Smooth muscle cell (in vitro differentiated cells): ENCODE data around the gene KIAA0040. TPM values are rescaled to one million over a fixed set of nuclear protein-coding genes. Genes with fewer than 3 reads are reported as not detected.

Source experiments
- DNase-seq: peaks from one replicate; lab custom pipeline; 2025; ENCODE audit not compliant: unreplicated experiment; lab: John Stamatoyannopoulos, UW
- H2AFZ ChIP-seq: fragments of 200-600 bp; sonication (generic); 2 replicates; pipeline ENCODE4 v1.6.0; 2016; ENCODE audit warnings: antibody characterized with exemption, low read depth, mild to moderate bottlenecking
- H3F3A ChIP-seq: fragments of 200-600 bp; sonication (generic); 2 replicates; pipeline ENCODE4 v1.6.0; 2017; ENCODE audit warnings: antibody characterized with exemption, low read depth
- H3K27ac ChIP-seq: fragments of 200-600 bp; sonication (generic); 2 replicates; pipeline ENCODE4 v1.5.1; 2016; ENCODE audit warnings: low read depth, mild to moderate bottlenecking
- H3K27me3 ChIP-seq: fragments of 200-600 bp; sonication (generic); 2 replicates; pipeline ENCODE4 v1.6.1; 2016; ENCODE audit warnings: low read depth, mild to moderate bottlenecking
- H3K36me3 ChIP-seq: fragments of 200-600 bp; sonication (generic); 2 replicates; pipeline ENCODE4 v1.5.1; 2016; ENCODE audit warnings: low read depth
- H3K4me1 ChIP-seq: fragments of 200-600 bp; sonication (generic); 2 replicates; pipeline ENCODE4 v1.5.1; 2016; ENCODE audit warnings: low read depth
- H3K4me2 ChIP-seq: fragments of 200-600 bp; sonication (generic); 2 replicates; pipeline ENCODE4 v1.6.0; 2016; ENCODE audit warnings: mild to moderate bottlenecking
- H3K4me3 ChIP-seq: fragments of 200-600 bp; sonication (generic); 2 replicates; pipeline ENCODE4 v1.5.1; 2016; ENCODE audit warnings: mild to moderate bottlenecking
- H3K79me2 ChIP-seq: fragments of 200-600 bp; sonication (generic); 2 replicates; pipeline ENCODE4 v1.6.0; 2016; ENCODE audit warnings: low read depth, mild to moderate bottlenecking
- H3K9ac ChIP-seq: fragments of 200-600 bp; sonication (generic); 2 replicates; pipeline ENCODE4 v1.6.0; 2016; ENCODE audit warnings: low read depth
- H3K9me3 ChIP-seq: fragments of 200-600 bp; sonication (generic); replicated peaks from 2 replicates; pipeline ENCODE4 v1.5.1; 2016; ENCODE audit warnings: low read depth
- H4K20me1 ChIP-seq: fragments of 200-600 bp; sonication (generic); 2 replicates; pipeline ENCODE4 v1.6.0; 2016; ENCODE audit warnings: low read depth
- WGBS: methylation state at CpG from one replicate; pipeline ENCODE4 v1.1.7; 2016; ENCODE audit warnings: low lambda C conversion rate; 5-methylcytosine and 5-hydroxymethylcytosine counted together
- polyA plus RNA-seq: library from polyadenylated mRNA; unstranded; fragments of >200 nt; fragmentation: Nextera tagmentation; extraction: Ambion mirVana; gene quantifications from 2 replicates; pipeline ENCODE4 v1.2.1, GENCODE V29; 2016
- total RNA-seq: library from RNA; depleted of rRNA; stranded (reverse); fragments of >200 nt; gene quantifications from 2 replicates; pipeline ENCODE4 v1.2.3, GENCODE V29; 2014
- TF ChIP-seq, protein P1 (sequence below): fragments of 200-600 bp; sonication (generic); IDR thresholded peaks from 2 replicates; pipeline ENCODE4 v1.5.1; 2017; ENCODE audit warnings: borderline replicate concordance, mild to moderate bottlenecking, antibody characterized with exemption; ENCODE audit not compliant: insufficient read depth, poor library complexity, severe bottlenecking

The KIAA0040 gene
- total and polyA plus RNA-seq, 2 experiments from 2014 or later: 3.8 to 8.9 TPM

DNA sequence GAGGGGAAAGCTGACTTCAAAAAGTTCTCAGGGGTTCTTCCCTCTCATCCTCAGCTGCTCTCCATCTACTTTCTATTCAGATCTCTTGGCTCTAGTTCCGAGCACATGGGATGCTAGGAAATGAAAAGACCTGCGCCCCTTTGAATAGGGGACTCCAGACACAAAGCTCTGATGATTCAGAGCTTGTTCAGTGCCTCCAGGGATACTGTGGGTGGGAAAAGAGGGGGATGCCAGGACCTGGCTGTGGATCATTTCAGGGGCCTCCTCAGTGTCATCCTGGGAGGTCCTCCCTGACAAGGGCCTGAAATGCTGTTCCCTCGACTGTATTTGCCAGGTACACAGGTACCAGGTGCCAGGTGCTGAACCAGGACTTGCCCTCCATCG is 943 bp upstream of the KIAA0040 start:
- H2AFZ ChIP-seq: no peak overlapping the region
- WGBS: 55% methylated on average over 4 of the region's 4 CpGs
- H3K27me3 ChIP-seq: no peaks in the 10 kb centered on the region
- DNase-seq: no peak
- H3K36me3 ChIP-seq: no peaks in the 10 kb centered on the region
- TF ChIP-seq, protein P1, sequence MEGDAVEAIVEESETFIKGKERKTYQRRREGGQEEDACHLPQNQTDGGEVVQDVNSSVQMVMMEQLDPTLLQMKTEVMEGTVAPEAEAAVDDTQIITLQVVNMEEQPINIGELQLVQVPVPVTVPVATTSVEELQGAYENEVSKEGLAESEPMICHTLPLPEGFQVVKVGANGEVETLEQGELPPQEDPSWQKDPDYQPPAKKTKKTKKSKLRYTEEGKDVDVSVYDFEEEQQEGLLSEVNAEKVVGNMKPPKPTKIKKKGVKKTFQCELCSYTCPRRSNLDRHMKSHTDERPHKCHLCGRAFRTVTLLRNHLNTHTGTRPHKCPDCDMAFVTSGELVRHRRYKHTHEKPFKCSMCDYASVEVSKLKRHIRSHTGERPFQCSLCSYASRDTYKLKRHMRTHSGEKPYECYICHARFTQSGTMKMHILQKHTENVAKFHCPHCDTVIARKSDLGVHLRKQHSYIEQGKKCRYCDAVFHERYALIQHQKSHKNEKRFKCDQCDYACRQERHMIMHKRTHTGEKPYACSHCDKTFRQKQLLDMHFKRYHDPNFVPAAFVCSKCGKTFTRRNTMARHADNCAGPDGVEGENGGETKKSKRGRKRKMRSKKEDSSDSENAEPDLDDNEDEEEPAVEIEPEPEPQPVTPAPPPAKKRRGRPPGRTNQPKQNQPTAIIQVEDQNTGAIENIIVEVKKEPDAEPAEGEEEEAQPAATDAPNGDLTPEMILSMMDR: no peak
- H3K27ac ChIP-seq: peak overlapping the region; percentile 74
- H3K4me3 ChIP-seq: peak overlapping the region; percentile 61
- H3K9ac ChIP-seq: peak overlapping the region; percentile 69
- no peaks in the 10 kb centered on the region for H3K79me2 ChIP-seq
- peak overlapping the region; percentile 90 for H3K4me2 ChIP-seq
- H4K20me1 ChIP-seq: no peaks in the 10 kb centered on the region
- no peaks in the 10 kb centered on the region for H3F3A ChIP-seq
- H3K4me1 ChIP-seq: no peaks in the 10 kb centered on the region
- H3K9me3 ChIP-seq: no peaks in the 10 kb centered on the region

DNA sequence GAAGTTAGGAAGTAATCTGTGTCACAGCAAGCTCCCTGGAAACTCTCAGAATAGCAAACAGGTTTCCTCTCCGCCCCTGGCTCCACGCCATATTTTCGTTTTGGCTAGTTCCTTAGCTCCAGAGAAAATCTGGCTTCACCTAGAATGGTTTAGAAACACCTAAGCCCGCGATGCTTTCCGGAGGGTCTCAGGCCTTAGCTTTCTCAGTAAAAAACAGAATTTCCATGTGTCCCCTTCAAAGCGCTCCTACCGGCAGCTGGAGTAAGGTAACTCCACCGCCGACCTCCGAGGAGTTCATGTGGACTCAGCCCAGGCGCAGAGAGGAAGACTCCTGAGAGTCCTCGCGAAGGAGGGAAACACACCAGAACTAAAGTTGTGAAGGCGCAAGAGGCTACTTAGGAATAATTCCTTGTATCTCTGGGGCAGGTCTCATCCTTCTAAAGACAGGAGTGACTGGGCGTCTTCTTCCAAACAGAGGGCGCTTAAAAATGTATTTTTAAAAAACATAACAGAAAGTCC is 406 bp downstream of the KIAA0040 start:
- Histone ChIP-seq H3K4me2 (peak overlapping the region; percentile 90), H3K4me1 (no peaks in the 10 kb centered on the region), H4K20me1 (no peaks in the 10 kb centered on the region), H3K27me3 (no peaks in the 10 kb centered on the region), H3K9me3 (no peaks in the 10 kb centered on the region), H3K27ac (no peak overlapping the region), H3F3A (no peaks in the 10 kb centered on the region), H3K79me2 (no peaks in the 10 kb centered on the region), H3K9ac (peak overlapping the region; percentile 24), H2AFZ (peak overlapping the region; percentile 85), H3K4me3 (peak overlapping the region; percentile 61), H3K36me3 (no peaks in the 10 kb centered on the region)
- DNase-seq: no peak
- TF ChIP-seq, protein P1: no peak
- WGBS: under 1% methylated on average over 17 of the region's 17 CpGs

DNA sequence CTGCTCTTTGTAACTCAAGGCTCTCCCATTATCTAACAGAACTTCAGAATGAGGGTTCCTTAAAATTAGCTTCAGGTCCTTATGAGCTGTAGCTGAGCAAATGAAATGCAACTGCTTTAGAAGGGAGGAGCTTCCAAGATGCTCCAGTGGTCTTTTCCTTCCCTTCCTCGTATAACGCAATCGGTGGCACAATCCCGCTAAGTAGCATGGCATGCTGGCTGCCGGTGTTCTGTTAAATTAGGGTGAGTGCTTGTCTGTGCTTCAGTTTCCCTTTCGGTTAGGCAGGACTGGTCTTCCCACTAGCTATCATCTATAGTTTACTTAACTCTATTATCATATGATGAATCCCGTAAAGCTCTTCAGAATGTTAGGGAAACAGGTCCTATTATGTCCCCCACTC is 917 bp downstream of the KIAA0040 start:
- TF ChIP-seq, protein P1: no peak
- Histone ChIP-seq H3K79me2 (no peaks in the 10 kb centered on the region), H3K27me3 (no peaks in the 10 kb centered on the region), H3K36me3 (no peaks in the 10 kb centered on the region), H3K4me1 (no peaks in the 10 kb centered on the region), H4K20me1 (no peaks in the 10 kb centered on the region), H3K9me3 (no peaks in the 10 kb centered on the region), H3K4me2 (peak overlapping the region; percentile 90), H3K4me3 (peak overlapping the region; percentile 61), H2AFZ (peak overlapping the region; percentile 85), H3F3A (no peaks in the 10 kb centered on the region), H3K9ac (no peak overlapping the region), H3K27ac (no peak overlapping the region)
- WGBS: 17% methylated on average over 7 of the region's 7 CpGs
- no peak for DNase-seq

DNA sequence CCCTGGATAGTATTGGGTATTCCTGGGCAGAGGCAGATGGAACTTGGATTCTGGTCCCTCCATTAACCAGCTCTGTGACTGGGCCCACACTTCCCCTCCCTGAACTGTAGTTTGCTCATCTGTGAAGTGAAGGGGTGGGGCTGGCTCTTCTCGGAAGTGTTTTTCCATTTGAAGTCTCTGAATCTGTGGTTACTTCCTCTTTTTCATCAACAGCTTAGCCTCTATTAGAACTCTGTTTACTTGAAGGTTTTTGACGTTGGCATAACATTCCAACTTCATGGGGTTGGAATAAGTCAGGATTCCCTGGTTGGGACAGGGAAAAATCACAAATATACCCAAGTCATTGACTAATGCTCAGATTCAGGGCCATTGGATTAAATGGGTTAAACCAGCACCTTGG is 3.6 kb downstream of the KIAA0040 start:
- Histone ChIP-seq H3K4me2 (no peak overlapping the region), H3K79me2 (peaks cover 9% of the 10 kb centered on the region), H3K36me3 (no peaks in the 10 kb centered on the region), H3K27ac (no peak overlapping the region), H2AFZ (no peak overlapping the region), H3K9ac (no peak overlapping the region), H3K4me1 (no peaks in the 10 kb centered on the region), H3K9me3 (no peaks in the 10 kb centered on the region), H3K4me3 (no peak overlapping the region), H3K27me3 (no peaks in the 10 kb centered on the region), H3F3A (no peaks in the 10 kb centered on the region), H4K20me1 (no peaks in the 10 kb centered on the region)
- WGBS: 80% methylated on average over 2 of the region's 2 CpGs
- DNase-seq: no peak
- TF ChIP-seq, protein P1: no peak
